CD4-positive, CD25-positive, alpha-beta regulatory T cell (primary cell): ENCODE results near the gene ACACA. TPM values are rescaled to one million over a fixed set of nuclear protein-coding genes. Genes with fewer than 3 reads are reported as not detected.

Experiments used
- ATAC-seq, 2 donors: fragments of 150-1000 bp; cut with Tn5 transposase; one replicate each; pipeline ENCODE4 v1.10.0; 2021; ENCODE audit warnings: low read depth in 2 of 2, moderate number of reproducible peaks in 2 of 2, moderate library complexity in 1 of 2
- DNase-seq, 3 donors: peaks; one replicate each; pipeline versions ENCODE4 v3.0.0 to v3.0.0-alpha.2; 2012 to 2022; ENCODE audit warnings: mixed read lengths in 1 of 3
- H3K27ac ChIP-seq: one replicate; pipeline ENCODE4 v1.7.0; 2013; ENCODE audit warnings: mild to moderate bottlenecking, low read length; ENCODE audit not compliant: insufficient read depth, poor library complexity, severe bottlenecking
- H3K27me3 ChIP-seq: one replicate; pipeline ENCODE4 v1.7.0; 2013; ENCODE audit warnings: low read length; ENCODE audit not compliant: control insufficient read depth, insufficient read depth
- H3K36me3 ChIP-seq: one replicate; pipeline ENCODE4 v1.7.0; 2013; ENCODE audit warnings: mild to moderate bottlenecking, low read length, moderate library complexity; ENCODE audit not compliant: control insufficient read depth, insufficient read depth
- H3K4me1 ChIP-seq: 2 replicates; pipeline ENCODE4 v1.7.0; 2013; ENCODE audit warnings: mild to moderate bottlenecking, low read length; ENCODE audit not compliant: insufficient read depth, control insufficient read depth, poor library complexity, severe bottlenecking
- H3K4me3 ChIP-seq: one replicate; pipeline ENCODE4 v1.7.0; 2013; ENCODE audit warnings: low read depth, mild to moderate bottlenecking, low read length, moderate library complexity
- H3K9me3 ChIP-seq, 2 experiments: 1 replicate in 1 of 2; 2 replicates in 1 of 2; pipeline ENCODE4 v1.7.0; 2013; ENCODE audit warnings: low read length in 2 of 2, mild to moderate bottlenecking in 1 of 2, moderate library complexity in 1 of 2; ENCODE audit not compliant: control insufficient read depth in 2 of 2
- H3K27ac Mint-ChIP-seq, 3 donors: one replicate each; pipeline ENCODE4 v1.8.0; 2020 to 2022; ENCODE audit warnings: mild to moderate bottlenecking in 3 of 3, mixed read lengths in 3 of 3, moderate library complexity in 2 of 3
- H3K27me3 Mint-ChIP-seq: one replicate; pipeline ENCODE4 v1.8.0; 2022; ENCODE audit warnings: mild to moderate bottlenecking, mixed read lengths
- H3K36me3 Mint-ChIP-seq: one replicate; pipeline ENCODE4 v1.8.0; 2020; ENCODE audit warnings: mixed read lengths
- H3K4me1 Mint-ChIP-seq, 4 donors: one replicate each; pipeline ENCODE4 v1.8.0; 2020 to 2022; ENCODE audit warnings: mixed read lengths in 4 of 4, mild to moderate bottlenecking in 1 of 4
- H3K4me3 Mint-ChIP-seq, 4 donors: one replicate each; pipeline ENCODE4 v1.8.0; 2020 to 2022; ENCODE audit warnings: mild to moderate bottlenecking in 4 of 4, mixed read lengths in 4 of 4, moderate library complexity in 3 of 4
- H3K9me3 Mint-ChIP-seq, 7 donors: one replicate each; pipeline ENCODE4 v1.8.0; 2020 to 2022; ENCODE audit warnings: mixed read lengths in 7 of 7, mild to moderate bottlenecking in 3 of 7, moderate library complexity in 2 of 7
- polyA plus RNA-seq, 4 donors: library from polyadenylated mRNA; unstranded; fragments of 300-500 nt; fragmentation: Illumina TruSeq; gene quantifications; one replicate each; pipeline ENCODE4 v1.2.3, GENCODE V29; 2021
- total RNA-seq: library from RNA; stranded (reverse); gene quantifications from one replicate; pipeline ENCODE4 v1.2.3, GENCODE V29; 2022

ACACA gene
- total and polyA plus RNA-seq, 5 donors from 2014 or later = 7.4 to 42.9 (median 9.6) TPM

- ATAC-seq (no peak), DNase-seq (no peak)
- no peaks in the 10 kb centered on the region for H3K27me3 Mint-ChIP-seq
- H3K36me3 Mint-ChIP-seq = peaks cover 20% of the 10 kb centered on the region
- no peaks in the 10 kb centered on the region for H3K36me3 ChIP-seq
- peaks cover 0 to 3% (median 0%) of the 10 kb centered on the region in 7 donors for H3K9me3 Mint-ChIP-seq
- H3K9me3 ChIP-seq = no peaks in the 10 kb centered on the region
- no peak overlapping the region for H3K27ac Mint-ChIP-seq
- peaks cover 0 to 2% (median 0%) of the 10 kb centered on the region in 4 donors for H3K4me1 Mint-ChIP-seq
- no peaks in the 10 kb centered on the region for H3K27me3 ChIP-seq
- H3K4me3 ChIP-seq = no peak overlapping the region
- no peak overlapping the region for H3K4me3 Mint-ChIP-seq
- H3K27ac ChIP-seq = no peak overlapping the region
- no peaks in the 10 kb centered on the region for H3K4me1 ChIP-seq
Measured at GRCh38 chr17:37315601-37316000, 91.0 kb downstream of the ACACA start.

DNA sequence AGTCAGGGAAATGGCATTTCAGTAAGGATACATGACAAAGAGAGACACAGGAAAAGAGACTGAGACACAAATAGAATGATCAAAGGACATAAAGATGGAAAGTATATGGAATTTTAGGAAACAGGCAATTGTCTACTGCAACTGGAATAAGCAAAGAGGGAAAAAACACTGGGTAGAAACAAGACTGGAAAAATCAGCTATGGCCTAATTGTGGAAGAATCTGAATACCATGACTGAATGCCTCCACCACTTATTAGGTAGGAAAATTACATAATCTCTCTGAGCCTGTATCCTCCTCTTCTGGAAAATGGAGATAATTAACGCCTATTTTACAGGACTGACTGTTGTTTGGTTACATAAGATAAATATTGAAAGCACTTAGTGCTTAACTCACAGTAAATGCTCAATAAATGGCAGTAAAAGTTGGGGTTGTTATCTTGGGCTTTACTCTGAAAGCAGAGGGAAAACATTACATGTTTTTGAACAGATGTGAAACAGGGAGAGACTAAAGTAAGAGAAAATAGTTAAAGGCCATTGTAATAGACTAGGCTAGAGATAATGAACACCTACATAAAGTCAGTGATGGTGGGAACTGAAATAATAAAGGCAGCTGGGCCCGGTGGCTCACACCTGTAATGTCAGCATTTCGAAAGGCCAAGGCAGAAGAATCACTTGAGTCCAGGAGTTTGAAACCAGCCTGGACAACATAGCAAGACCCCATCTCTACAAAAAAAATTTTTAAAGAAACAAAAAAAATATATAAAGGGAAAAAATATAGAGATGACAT, 94.3 kb downstream of the ACACA start:
- ATAC-seq = no peak
- Histone ChIP-seq H3K36me3 (no peaks in the 10 kb centered on the region), H3K27me3 (no peaks in the 10 kb centered on the region), H3K27ac (no peak overlapping the region), H3K4me3 (no peak overlapping the region), H3K4me1 (no peaks in the 10 kb centered on the region), H3K9me3 (no peaks in the 10 kb centered on the region)
- H3K36me3 Mint-ChIP-seq = peaks cover 19% of the 10 kb centered on the region
- peaks cover 0 to 3% (median 0%) of the 10 kb centered on the region in 7 donors for H3K9me3 Mint-ChIP-seq
- H3K27ac Mint-ChIP-seq = no peak overlapping the region
- H3K4me3 Mint-ChIP-seq = no peak overlapping the region
- H3K4me1 Mint-ChIP-seq = peaks cover 0 to 3% (median 0%) of the 10 kb centered on the region in 4 donors
- no peak for DNase-seq
- H3K27me3 Mint-ChIP-seq = no peaks in the 10 kb centered on the region

DNA sequence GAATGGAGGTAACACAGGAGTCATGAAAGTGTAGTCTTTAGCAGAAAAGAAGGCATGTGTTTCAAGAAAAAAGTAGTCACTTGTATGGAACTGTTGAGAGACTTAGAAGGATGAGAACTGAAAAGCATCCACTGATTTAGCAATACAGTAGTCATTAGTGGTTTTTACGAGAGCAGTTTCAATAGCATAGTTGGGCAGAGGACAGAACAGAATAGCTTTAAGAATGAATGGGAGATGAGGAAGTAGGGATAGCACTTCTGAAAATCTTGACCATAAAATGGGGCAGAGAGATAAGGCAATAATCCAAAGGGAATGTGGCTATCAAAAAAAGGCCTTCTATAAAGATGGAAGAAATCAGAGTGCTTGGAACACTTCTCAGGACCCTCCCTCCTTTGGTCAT, 95.7 kb downstream of the ACACA start:
- H3K36me3 ChIP-seq = no peaks in the 10 kb centered on the region
- H3K4me1 ChIP-seq = no peaks in the 10 kb centered on the region
- peaks cover 15% of the 10 kb centered on the region for H3K36me3 Mint-ChIP-seq
- peaks cover 0 to 3% (median 0%) of the 10 kb centered on the region in 7 donors for H3K9me3 Mint-ChIP-seq
- no peaks in the 10 kb centered on the region for H3K27me3 ChIP-seq
- no peak for ATAC-seq
- peaks cover 0 to 3% (median 0%) of the 10 kb centered on the region in 4 donors for H3K4me1 Mint-ChIP-seq
- no peaks in the 10 kb centered on the region for H3K9me3 ChIP-seq
- H3K27ac Mint-ChIP-seq = no peak overlapping the region
- H3K4me3 Mint-ChIP-seq = no peak overlapping the region
- no peak overlapping the region for H3K27ac ChIP-seq
- no peak overlapping the region for H3K4me3 ChIP-seq
- no peak for DNase-seq
- no peaks in the 10 kb centered on the region for H3K27me3 Mint-ChIP-seq

- H3K36me3 ChIP-seq = no peaks in the 10 kb centered on the region
- ATAC-seq (no peak), DNase-seq (no peak)
- no peaks in the 10 kb centered on the region for H3K27me3 ChIP-seq
- peaks cover 0 to 3% (median 0%) of the 10 kb centered on the region in 4 donors for H3K4me1 Mint-ChIP-seq
- peaks cover 20% of the 10 kb centered on the region for H3K36me3 Mint-ChIP-seq
- no peaks in the 10 kb centered on the region for H3K4me1 ChIP-seq
- no peak overlapping the region for H3K4me3 ChIP-seq
- peaks cover 0 to 3% (median 0%) of the 10 kb centered on the region in 7 donors for H3K9me3 Mint-ChIP-seq
- no peaks in the 10 kb centered on the region for H3K27me3 Mint-ChIP-seq
- H3K27ac Mint-ChIP-seq = no peak overlapping the region
- no peaks in the 10 kb centered on the region for H3K9me3 ChIP-seq
- H3K4me3 Mint-ChIP-seq = no peak overlapping the region
- H3K27ac ChIP-seq = no peak overlapping the region
Measured at GRCh38 chr17:37309051-37309450, 97.6 kb downstream of the ACACA start.

DNA sequence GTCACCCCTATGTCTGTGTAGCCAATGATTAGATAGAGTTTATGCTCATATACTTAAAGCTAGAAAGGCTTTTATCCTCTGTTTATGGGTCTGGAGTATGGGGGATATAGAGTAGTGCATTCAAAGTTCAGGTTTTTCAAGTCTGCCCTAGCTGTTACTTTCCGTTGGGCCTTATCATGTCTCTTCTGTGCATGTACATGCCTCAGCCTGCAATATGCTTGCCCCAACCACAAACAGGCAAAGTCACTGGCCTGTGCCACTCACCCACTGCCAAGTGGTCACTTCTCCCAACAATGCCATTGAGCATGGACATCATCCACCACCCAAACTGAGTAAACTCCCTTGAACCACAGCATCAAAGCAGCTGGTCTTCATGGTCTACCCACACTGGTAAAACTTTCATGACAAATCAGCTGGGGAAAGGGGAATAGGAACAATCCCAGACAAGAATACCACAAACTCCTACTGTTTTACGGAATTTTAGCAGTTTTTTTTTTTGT, 101.2 kb downstream of the ACACA start:
- H3K27ac Mint-ChIP-seq = no peak overlapping the region
- DNase-seq = no peak
- no peak overlapping the region for H3K4me3 Mint-ChIP-seq
- H3K4me1 Mint-ChIP-seq = peaks cover under 1 to 7% (median 5%) of the 10 kb centered on the region in 4 donors
- Histone ChIP-seq H3K27ac (no peak overlapping the region), H3K9me3 (no peaks in the 10 kb centered on the region), H3K4me1 (no peaks in the 10 kb centered on the region), H3K36me3 (no peaks in the 10 kb centered on the region), H3K4me3 (no peak overlapping the region), H3K27me3 (no peaks in the 10 kb centered on the region)
- H3K27me3 Mint-ChIP-seq = no peaks in the 10 kb centered on the region
- peaks cover 21% of the 10 kb centered on the region for H3K36me3 Mint-ChIP-seq
- ATAC-seq = no peak
- H3K9me3 Mint-ChIP-seq = no peaks in the 10 kb centered on the region

DNA sequence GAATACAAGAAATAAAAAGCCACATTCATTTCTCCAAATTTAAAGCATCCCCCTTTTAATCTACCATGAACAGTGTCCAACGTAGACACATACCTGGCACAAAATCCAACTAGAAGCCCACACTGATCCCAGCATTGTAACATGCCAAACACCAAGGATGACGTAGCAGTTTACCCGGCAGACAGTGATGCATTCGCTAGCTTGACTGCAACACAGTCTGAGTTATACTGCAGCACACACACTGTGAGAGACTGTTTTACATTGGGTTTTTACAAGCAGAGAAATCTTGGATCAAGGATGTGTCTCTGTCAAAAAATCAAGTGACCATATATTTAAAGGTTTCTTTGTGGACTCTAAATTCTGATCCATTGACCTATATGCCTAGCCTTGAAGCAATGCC, 105.3 kb downstream of the ACACA start:
- Mint-ChIP-seq H3K27me3 (no peaks in the 10 kb centered on the region), H3K36me3 (peaks cover 11% of the 10 kb centered on the region), H3K4me1 (peaks cover 2 to 17% (median 11%) of the 10 kb centered on the region in 4 donors), H3K4me3 (no peak overlapping the region), H3K27ac (no peak overlapping the region), H3K9me3 (no peaks in the 10 kb centered on the region)
- Histone ChIP-seq H3K9me3 (no peaks in the 10 kb centered on the region), H3K27me3 (no peaks in the 10 kb centered on the region), H3K4me3 (no peak overlapping the region), H3K27ac (no peak overlapping the region), H3K4me1 (no peaks in the 10 kb centered on the region), H3K36me3 (no peaks in the 10 kb centered on the region)
- ATAC-seq = no peak
- DNase-seq = no peak

- no peak overlapping the region for H3K4me3 Mint-ChIP-seq
- no peak for ATAC-seq
- Histone ChIP-seq H3K27me3 (no peaks in the 10 kb centered on the region), H3K36me3 (no peaks in the 10 kb centered on the region), H3K9me3 (no peaks in the 10 kb centered on the region), H3K27ac (no peak overlapping the region), H3K4me1 (no peaks in the 10 kb centered on the region), H3K4me3 (no peak overlapping the region)
- no peak for DNase-seq
- no peaks in the 10 kb centered on the region for H3K27me3 Mint-ChIP-seq
- no peaks in the 10 kb centered on the region for H3K9me3 Mint-ChIP-seq
- H3K36me3 Mint-ChIP-seq = peaks cover 11% of the 10 kb centered on the region
- no peak overlapping the region for H3K27ac Mint-ChIP-seq
- peaks cover 2 to 17% (median 11%) of the 10 kb centered on the region in 4 donors for H3K4me1 Mint-ChIP-seq
Measured at GRCh38 chr17:37300683-37301082, 106.0 kb downstream of the ACACA start.
